Hypothalamus (tissue), 51 donors: ENCODE results near the gene SSX2IP.
"Not testable (repeated sequence)": the region's sequence is repeated elsewhere in the genome, so short reads cannot be mapped to it uniquely, and the experiment has no call there.

Source experiments
- DNase-seq, 51 donors: peaks; one replicate each; lab custom pipeline; 2025; lab: John Stamatoyannopoulos, UW

Gene SSX2IP, protein sequence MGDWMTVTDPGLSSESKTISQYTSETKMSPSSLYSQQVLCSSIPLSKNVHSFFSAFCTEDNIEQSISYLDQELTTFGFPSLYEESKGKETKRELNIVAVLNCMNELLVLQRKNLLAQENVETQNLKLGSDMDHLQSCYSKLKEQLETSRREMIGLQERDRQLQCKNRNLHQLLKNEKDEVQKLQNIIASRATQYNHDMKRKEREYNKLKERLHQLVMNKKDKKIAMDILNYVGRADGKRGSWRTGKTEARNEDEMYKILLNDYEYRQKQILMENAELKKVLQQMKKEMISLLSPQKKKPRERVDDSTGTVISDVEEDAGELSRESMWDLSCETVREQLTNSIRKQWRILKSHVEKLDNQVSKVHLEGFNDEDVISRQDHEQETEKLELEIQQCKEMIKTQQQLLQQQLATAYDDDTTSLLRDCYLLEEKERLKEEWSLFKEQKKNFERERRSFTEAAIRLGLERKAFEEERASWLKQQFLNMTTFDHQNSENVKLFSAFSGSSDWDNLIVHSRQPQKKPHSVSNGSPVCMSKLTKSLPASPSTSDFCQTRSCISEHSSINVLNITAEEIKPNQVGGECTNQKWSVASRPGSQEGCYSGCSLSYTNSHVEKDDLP

DNA sequence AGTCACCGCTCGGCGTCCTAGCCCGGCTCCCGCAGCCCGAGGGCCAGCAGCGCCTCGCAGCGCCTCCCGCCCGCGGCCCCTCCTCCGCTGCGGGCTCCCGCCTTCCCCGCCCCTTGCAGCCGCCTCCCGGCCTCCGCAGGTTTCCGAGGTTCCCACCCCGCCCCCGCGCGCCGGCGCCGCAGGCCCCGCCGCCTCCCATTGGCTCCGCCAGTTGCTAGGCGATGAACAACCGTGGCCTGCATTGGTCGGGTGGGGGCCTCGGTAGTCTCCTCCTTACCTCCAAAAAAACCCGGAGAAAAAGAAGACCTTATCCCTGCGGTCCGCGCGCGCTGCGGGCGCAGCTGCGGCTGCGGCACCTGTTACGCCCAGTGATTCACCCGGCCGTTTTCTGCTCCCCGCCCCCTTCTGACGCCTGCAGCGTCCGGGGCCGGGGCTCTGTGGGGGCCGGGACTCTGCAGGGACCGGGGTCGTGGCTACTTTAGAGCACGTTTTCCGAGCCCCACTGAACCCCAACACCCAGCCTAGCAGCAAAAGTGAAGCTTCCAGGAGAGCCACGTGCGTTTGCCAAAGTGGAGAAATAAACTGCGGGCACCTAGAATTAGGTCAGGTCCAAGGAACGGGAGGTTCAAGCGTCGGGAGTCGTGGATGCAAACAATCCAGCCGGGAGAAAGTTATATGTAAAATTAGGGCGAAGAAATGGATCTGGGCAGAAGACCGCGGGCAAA, at the start of gene SSX2IP:
SSX2IP (minus strand) TSS at position 65 of the 725 bp plus-strand sequence. CDS start 19,242 bp downstream, outside the sequence.
- DNase-seq, result peak; percentile 34 to 96 (median 90)

DNA sequence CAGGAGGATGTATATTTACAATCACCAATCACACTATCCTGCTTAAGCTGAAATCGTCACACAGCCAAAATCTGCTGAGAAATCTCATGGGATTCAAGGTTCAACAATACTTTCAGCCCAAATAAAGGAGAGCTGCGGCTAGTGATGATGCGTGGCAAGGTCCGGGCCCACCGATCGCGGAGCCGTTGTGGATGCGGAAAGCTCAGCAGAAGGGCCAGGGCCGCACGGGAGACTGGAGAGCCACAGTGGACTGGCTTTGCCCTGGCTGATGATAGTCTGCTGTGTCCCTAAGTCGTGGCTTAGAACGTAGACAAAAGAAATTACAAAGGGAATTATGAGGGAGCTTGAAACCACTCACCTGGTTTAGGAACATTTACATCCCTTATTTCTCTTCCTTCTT, 48.0 kb upstream of the SSX2IP start:
- DNase-seq, result no peak

GRCh38 chr1:84737590-84737989, 47.3 kb upstream of the SSX2IP start:
- DNase-seq, result no peak

DNA sequence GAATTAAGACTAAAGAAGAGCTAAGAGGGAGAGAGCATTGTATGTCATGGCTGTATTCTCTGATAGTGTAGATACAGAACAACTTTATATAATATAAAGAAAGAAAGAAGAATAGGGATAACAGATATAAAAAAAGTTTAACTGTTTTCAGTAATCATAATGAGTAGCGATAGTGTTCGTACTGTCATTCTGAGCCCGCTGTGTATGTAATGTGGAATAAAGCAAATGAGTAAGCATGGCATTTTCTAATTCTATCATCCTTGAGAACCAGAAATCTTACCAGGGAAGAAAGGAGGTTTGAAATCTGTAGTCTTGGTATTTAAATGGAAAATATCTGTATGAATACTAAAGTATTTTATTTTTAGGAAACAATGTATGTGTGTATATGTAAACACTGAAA, 46.7 kb upstream of the SSX2IP start:
- no peak for DNase-seq

GRCh38 chr1:84736445-84736844, 46.2 kb upstream of the SSX2IP start:
- no peak for DNase-seq

GRCh38 chr1:84735483-84735882, 45.2 kb upstream of the SSX2IP start:
- no peak for DNase-seq

DNA sequence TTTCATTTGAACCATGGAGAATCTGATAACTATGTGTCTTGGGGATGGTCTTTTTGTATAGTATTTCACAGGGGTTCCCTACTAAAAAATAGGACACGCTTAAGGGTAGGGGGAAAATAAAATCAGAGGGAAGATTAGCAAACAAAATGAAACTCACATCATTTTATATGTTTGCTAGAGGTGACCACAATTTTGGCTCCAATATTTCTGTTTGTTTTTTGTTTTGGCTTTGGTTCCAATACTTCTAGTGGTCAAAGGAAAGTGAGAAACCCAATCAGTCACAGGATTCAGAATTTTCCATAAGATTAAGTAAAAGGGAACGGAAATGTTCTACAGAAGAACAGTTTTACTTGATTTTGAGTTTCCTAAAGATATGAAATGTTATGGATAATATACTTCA, 42.3 kb upstream of the SSX2IP start:
- no peak for DNase-seq

- no peak for DNase-seq
Measured at GRCh38 chr1:84731519-84731918, 41.3 kb upstream of the SSX2IP start.

DNA sequence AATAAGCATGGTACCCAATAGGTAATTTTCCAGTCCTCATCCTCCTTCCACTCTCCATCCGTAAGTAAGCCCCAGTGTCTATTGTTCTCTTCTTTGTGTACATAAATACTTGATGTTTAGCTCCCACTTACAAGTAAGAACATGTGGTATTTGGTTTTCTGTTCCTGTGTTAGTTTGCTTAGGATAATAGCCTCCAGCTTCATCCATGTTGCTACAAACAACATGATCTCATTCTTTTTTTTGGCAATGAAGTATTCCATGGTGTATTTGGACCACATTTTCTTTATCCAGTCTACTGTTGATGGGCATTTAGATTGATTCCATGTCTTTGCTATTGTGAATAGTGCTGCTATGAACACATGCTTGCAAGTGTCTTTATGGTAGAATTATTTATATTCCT, 37.5 kb upstream of the SSX2IP start:
- DNase-seq, result not testable (repeated sequence)

- no peak for DNase-seq
Measured at GRCh38 chr1:84726593-84727499, 36.6 kb upstream of the SSX2IP start.

GRCh38 chr1:84724128-84724860, 34.0 kb upstream of the SSX2IP start:
- DNase-seq, result no peak

- no peak for DNase-seq
Measured at GRCh38 chr1:84722794-84723193, 32.5 kb upstream of the SSX2IP start.

DNA sequence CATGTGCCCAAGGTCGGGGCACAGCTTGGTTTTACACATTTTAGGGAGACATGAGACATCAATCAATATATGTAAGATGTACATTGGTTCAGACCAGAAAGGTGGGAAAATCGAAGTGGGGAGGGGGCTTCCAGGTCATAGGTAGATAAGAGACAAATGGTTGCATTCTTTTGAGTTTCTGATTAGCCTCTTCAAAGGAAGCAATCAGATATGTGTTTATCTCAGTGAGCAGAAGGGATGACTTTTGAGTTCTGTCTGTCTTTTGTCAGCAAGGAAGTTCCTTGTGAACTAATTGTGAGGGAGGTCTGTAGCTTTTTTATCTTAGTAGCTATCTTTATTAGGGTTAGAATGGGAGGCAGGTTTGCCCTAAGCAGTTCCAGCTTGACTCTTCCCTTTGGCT, 31.6 kb upstream of the SSX2IP start:
- DNase-seq, result not testable (repeated sequence)

DNA sequence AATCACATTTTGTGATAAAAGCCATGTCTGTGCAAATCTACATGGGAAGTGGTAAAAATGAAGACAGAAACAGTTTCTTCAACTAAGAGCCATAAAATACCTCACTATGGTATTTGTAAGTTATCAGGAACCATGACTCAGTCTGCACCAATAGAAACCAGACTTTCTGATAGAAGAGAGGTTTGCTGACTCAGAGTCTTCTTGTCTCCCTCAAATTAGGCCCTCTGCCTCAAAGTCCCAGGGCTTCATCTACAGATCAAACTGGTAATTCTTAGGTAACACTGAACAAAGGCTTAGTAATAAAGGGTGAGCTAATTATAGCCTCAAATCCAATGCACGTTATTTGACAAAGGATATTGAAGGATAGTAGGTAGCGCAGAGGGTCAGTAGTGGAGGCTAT, 30.9 kb upstream of the SSX2IP start:
- no peak for DNase-seq

GRCh38 chr1:84720221-84720780, 30.0 kb upstream of the SSX2IP start:
- DNase-seq, result peak in 10 of 51 donors; percentile 2 to 69 (median 8)

GRCh38 chr1:84719543-84720217, 29.4 kb upstream of the SSX2IP start:
- no peak for DNase-seq

DNA sequence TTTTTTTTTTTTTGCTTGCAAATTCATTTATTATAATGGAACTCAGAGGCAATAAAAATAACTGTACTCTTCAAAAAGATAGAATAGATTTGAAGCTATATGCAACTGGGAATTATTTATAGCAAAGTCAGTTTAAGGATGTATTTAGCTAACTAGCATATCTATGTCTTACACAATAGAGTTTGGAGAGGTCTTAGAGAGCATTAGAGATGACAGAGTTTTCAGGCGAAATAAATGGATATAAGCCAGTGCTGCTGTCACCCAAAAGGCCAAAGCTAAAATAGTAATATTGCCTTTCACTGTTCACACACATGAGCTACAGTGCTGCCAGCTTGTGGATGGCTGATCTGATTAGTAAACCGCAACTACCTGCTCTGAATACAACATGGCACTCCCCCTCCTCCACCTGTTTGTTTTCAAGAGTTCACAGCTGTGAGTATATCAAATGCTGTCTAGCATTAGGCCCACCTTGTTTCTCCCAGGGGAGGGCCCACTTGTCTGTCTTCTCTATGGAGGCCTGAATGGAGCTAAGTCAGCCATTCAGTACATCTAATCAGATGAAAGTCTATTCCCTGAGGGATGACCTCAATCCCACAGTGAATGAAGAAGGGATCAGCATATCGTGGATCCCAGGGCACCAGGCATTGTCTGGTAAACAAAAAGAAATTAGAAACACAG, 25.2 kb upstream of the SSX2IP start:
- no peak for DNase-seq

DNA sequence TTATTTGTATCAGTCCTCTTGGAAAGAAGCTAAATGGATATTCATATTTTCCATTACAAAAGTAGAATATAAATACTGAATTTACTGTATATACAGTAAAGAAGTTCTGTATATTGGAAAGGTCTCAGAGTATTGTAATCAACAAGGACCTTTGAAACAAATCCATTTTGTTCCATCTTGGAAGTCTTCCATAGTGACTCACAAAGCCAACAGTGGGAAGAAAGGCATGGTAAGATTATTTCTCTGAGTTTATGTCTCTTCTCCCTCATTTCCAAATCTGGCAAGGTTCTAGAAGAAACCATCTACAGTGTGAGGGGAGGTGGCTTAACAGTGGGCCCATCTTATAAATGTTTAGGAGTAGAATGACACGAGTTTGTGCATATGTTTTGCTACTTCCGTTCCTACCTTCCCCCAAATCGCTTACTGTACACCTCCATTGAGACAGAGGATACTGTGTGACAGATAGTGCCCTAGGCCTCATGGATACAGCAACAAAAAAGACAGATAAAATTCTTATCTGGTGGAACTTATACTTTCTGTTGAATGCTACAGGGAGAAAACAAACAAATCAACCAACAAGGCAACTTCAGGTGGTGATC, 22.1 kb upstream of the SSX2IP start:
- no peak for DNase-seq
